Prostate gland (tissue), 2 donors: ENCODE measurements around the gene CDYL.

Experiments used
- CTCF ChIP-seq, 4 experiments: fragments of 200-600 bp in 2 of 4; fragments of 450-650 bp in 2 of 4; sonication (generic) in 2 of 4; IDR thresholded peaks; 1 replicate in 3 of 4; 2 replicates in 1 of 4; pipeline ENCODE4 v1.5.1; 2016 to 2019; ENCODE audit warnings: antibody characterized with exemption in 4 of 4, mild to moderate bottlenecking in 2 of 4, moderate library complexity in 2 of 4
- POLR2A ChIP-seq: fragments of 450-650 bp; IDR thresholded peaks from one replicate; pipeline ENCODE4 v1.6.1; 2016; ENCODE audit warnings: antibody characterized with exemption, mild to moderate bottlenecking
- POLR2AphosphoS5 ChIP-seq: sonication (generic); formaldehyde crosslinking; IDR thresholded peaks from one replicate; pipeline ENCODE4 v1.6.1; 2017; ENCODE audit warnings: antibody characterized with exemption

- TF ChIP-seq POLR2A (no peak), CTCF (IDR thresholded peaks at IDR 0.05) (no peak), POLR2AphosphoS5 (no peak)
Measured at GRCh38 chr6:4870821-4871494, 94.8 kb downstream of the CDYL start.
